Endothelial cell of umbilical vein (primary cell): ENCODE measurements around the gene HEATR1. TPM values are rescaled to one million over a fixed set of nuclear protein-coding genes. Genes with fewer than 3 reads are reported as not detected.

Experiments used
- BruUV-seq: library from RNA; stranded (reverse); fragments of 400-500 nt; replicated peaks from 2 replicates; lab custom pipeline; 2021; lab: Mats Ljungman, UMichigan
- CTCF ChIA-PET: fragments of 300-600, 350-600 bp; sonication (Branson Sonifier 250); formaldehyde crosslinking; loops from one replicate; lab custom pipeline; 2021; ENCODE audit warnings: antibody characterized with exemption, inconsistent platforms; lab: Charles Lee
- POLR2A ChIA-PET: fragments of 300-600, 350-600 bp; sonication (Branson Sonifier 250); formaldehyde crosslinking; loops from one replicate; lab custom pipeline; 2021; ENCODE audit warnings: antibody characterized with exemption, inconsistent platforms; lab: Charles Lee
- DNase-seq: peaks from one replicate; pipeline ENCODE4 v3.0.0-alpha.2; 2011; ENCODE audit warnings: low read depth, low spot score
- FAIRE-seq: peaks from 2 replicates; lab custom pipeline; 2011; peaks lifted over from hg19 to GRCh38; lab: Jason Lieb, UNC
- H2AFZ ChIP-seq: 2 replicates; pipeline ENCODE4 v1.6.0; 2012; ENCODE audit warnings: low read depth, low read length, control low read depth, inconsistent platforms
- H3K27ac ChIP-seq: 2 replicates; pipeline ENCODE4 v1.5.1; 2011; ENCODE audit warnings: low read depth, mild to moderate bottlenecking, control low read depth, low read length, moderate library complexity; ENCODE audit not compliant: insufficient read depth
- H3K27me3 ChIP-seq, 2 experiments: 2 replicates each; pipeline versions ENCODE4 v1.6.0 to v1.6.1; 2011; ENCODE audit warnings: low read length in 2 of 2, mixed read lengths in 1 of 2; ENCODE audit not compliant: control insufficient read depth in 2 of 2, insufficient read depth in 2 of 2
- H3K36me3 ChIP-seq, 2 experiments: 2 replicates in 1 of 2; 3 replicates in 1 of 2; pipeline ENCODE4 v1.5.1; 2011; ENCODE audit warnings: low read length in 2 of 2, mild to moderate bottlenecking in 1 of 2, moderate library complexity in 1 of 2; ENCODE audit not compliant: control insufficient read depth in 2 of 2, insufficient read depth in 2 of 2; ENCODE audit errors: extremely low read depth in 1 of 2
- H3K4me1 ChIP-seq: 3 replicates; pipeline ENCODE4 v1.5.1; 2011; ENCODE audit warnings: mild to moderate bottlenecking, low read length; ENCODE audit not compliant: control insufficient read depth, insufficient read depth; ENCODE audit errors: extremely low read depth
- H3K4me2 ChIP-seq: 2 replicates; pipeline ENCODE4 v1.6.1; 2011; ENCODE audit warnings: low read length, control low read depth, mixed read lengths; ENCODE audit not compliant: insufficient read depth
- H3K4me3 ChIP-seq, 3 experiments: fragments of 200-600 bp in 1 of 3; sonication (generic), shearing (Covaris generic) in 1 of 3; replicated peaks in 1 of 3; 2 replicates each; pipeline ENCODE4 v1.5.1; 2011 to 2016; ENCODE audit warnings: control low read depth in 3 of 3, low read length in 3 of 3, mild to moderate bottlenecking in 2 of 3, inconsistent platforms in 1 of 3, low read depth in 1 of 3, moderate library complexity in 1 of 3; ENCODE audit not compliant: insufficient read depth in 1 of 3
- H3K79me2 ChIP-seq: 2 replicates; pipeline ENCODE4 v1.6.0; 2012; ENCODE audit warnings: low read length, inconsistent platforms; ENCODE audit not compliant: control insufficient read depth, insufficient read depth
- H3K9ac ChIP-seq: replicated peaks from 2 replicates; pipeline ENCODE3; 2011; ENCODE audit warnings: low read length, control low read depth; ENCODE audit not compliant: insufficient read depth; ENCODE audit errors: extremely low read depth
- H3K9me1 ChIP-seq: replicated peaks from 3 replicates; pipeline ENCODE4 v1.6.0; 2011; ENCODE audit warnings: mild to moderate bottlenecking, low read length; ENCODE audit not compliant: control insufficient read depth, insufficient read depth; ENCODE audit errors: extremely low read depth
- H3K9me3 ChIP-seq: replicated peaks from 2 replicates; pipeline ENCODE4 v1.5.1; 2012; ENCODE audit warnings: low read length, inconsistent platforms; ENCODE audit not compliant: control insufficient read depth, insufficient read depth
- H4K20me1 ChIP-seq: replicated peaks from 2 replicates; pipeline ENCODE3; 2011; ENCODE audit warnings: mild to moderate bottlenecking, low read length; ENCODE audit not compliant: control insufficient read depth, insufficient read depth; ENCODE audit errors: extremely low read depth
- EZH2 ChIP-seq: IDR thresholded peaks from 2 replicates; pipeline ENCODE4 v1.6.1; 2012; ENCODE audit warnings: borderline replicate concordance, low read depth, mild to moderate bottlenecking, moderate library complexity, low read length, inconsistent platforms; ENCODE audit not compliant: severe bottlenecking
- FOS ChIP-seq: IDR thresholded peaks from 2 replicates; pipeline ENCODE4 v1.6.1; 2011; ENCODE audit warnings: mild to moderate bottlenecking, low read length, moderate library complexity, borderline replicate concordance; ENCODE audit not compliant: insufficient read depth
- GATA2 ChIP-seq: IDR thresholded peaks from 2 replicates; pipeline ENCODE4 v1.7.0; 2011; ENCODE audit warnings: low read depth, mild to moderate bottlenecking, moderate library complexity, mixed read lengths, low read length; ENCODE audit not compliant: insufficient read length, insufficient read depth
- JUN ChIP-seq: IDR thresholded peaks from 2 replicates; pipeline ENCODE4 v1.6.1; 2011; ENCODE audit warnings: borderline replicate concordance, low read depth; ENCODE audit not compliant: insufficient read length, insufficient read depth
- MYC ChIP-seq: IDR thresholded peaks from one replicate; pipeline ENCODE4 v1.6.1; 2011; ENCODE audit warnings: mild to moderate bottlenecking, low read depth, low read length
- POLR2A ChIP-seq: IDR thresholded peaks from 2 replicates; pipeline ENCODE4 v1.6.1; 2012; ENCODE audit warnings: low read depth, mild to moderate bottlenecking, control low read depth, low read length
- POLR2AphosphoS5 ChIP-seq: IDR thresholded peaks from 2 replicates; pipeline ENCODE4 v1.6.1; 2012; ENCODE audit warnings: low read depth, mild to moderate bottlenecking, control low read depth, low read length, moderate library complexity; ENCODE audit not compliant: insufficient read depth
- dilution Hi-C: fragments of 300-500 bp; cut with MboI; formaldehyde crosslinking; loops from one replicate; pipeline ENCODE4 v1.15.0; 2019; ENCODE audit warnings: low sequenced_read_pairs; ENCODE audit not compliant: extremely low pct_ligation_motif_present
- intact Hi-C: fragments of 100-400 bp; cut with micrococcal nuclease; formaldehyde crosslinking; loops from one replicate; pipeline ENCODE4 v1.10.0; 2022
- polyA plus RNA-seq, 4 experiments: library from polyadenylated mRNA; depleted of rRNA in 3 of 4; stranded (reverse) in 3 of 4; unstranded in 1 of 4; fragments of >200 nt; gene quantifications; 2 replicates each; pipeline versions ENCODE4 v1.2.1 to v1.2.3, GENCODE V29; 2011 to 2012; ENCODE audit warnings: missing spikeins in 1 of 4
- total RNA-seq: library from RNA; stranded (reverse); gene quantifications from 2 replicates; pipeline ENCODE4 v1.2.3, GENCODE V29; 2021
- TF ChIP-seq, protein P1 (sequence below): IDR thresholded peaks from 2 replicates; pipeline ENCODE4 v1.6.1; 2011; ENCODE audit not compliant: insufficient read depth, insufficient read length
- TF ChIP-seq, protein P2 (sequence below), 2 donors: IDR thresholded peaks; 1 replicate in 1 of 2; 2 replicates in 1 of 2; pipeline ENCODE4 v1.5.1; 2011; ENCODE audit warnings: low read length in 2 of 2, mild to moderate bottlenecking in 2 of 2, moderate library complexity in 2 of 2, control low read depth in 1 of 2, inconsistent platforms in 1 of 2, low read depth in 1 of 2; ENCODE audit not compliant: insufficient read depth in 1 of 2; ENCODE audit errors: extremely low read depth in 1 of 2

HEATR1 gene
- total and polyA plus RNA-seq, 2 donors (not counting 3 experiments of a cell fraction or from before 2014, with no cell fraction given), result 8.4 to 62.0 TPM

DNA sequence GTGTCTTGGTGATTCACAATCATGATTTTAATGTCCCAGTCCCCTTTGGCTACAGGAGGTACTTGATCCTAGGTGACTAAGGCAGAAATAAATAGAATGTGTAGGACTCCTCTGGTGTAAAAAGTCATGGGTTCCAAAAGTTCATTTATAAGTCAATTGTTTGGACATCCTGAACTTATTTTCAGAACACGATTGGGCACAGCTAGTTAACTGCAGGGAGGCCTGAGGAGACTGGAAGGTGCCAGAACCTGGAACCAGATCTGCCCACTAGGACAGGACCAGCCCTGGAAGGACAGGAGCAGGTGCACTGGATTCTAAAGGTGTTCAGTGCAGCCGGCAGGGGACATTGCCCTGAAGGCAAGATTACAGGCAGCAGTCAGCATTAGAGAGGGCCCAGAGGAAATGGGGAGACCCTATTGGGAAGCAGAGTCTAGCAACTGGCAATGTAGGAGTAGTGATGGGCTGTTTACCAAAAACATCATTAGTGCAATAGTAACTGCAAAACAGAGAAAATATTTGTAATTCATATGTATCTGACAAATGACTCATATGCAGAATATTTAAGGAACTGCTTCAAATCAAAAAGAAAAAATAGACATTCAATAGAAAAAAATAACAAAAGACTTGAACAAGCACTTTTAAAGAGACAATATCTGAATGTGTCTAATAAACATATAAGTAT is 23.6 kb upstream of the HEATR1 start:
- TF ChIP-seq POLR2A (no peak), MYC (no peak), EZH2 (no peak), FOS (no peak), JUN (no peak), POLR2AphosphoS5 (no peak), GATA2 (no peak)
- TF ChIP-seq, protein P1, sequence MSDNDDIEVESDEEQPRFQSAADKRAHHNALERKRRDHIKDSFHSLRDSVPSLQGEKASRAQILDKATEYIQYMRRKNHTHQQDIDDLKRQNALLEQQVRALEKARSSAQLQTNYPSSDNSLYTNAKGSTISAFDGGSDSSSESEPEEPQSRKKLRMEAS, result no peak
- TF ChIP-seq, protein P2, sequence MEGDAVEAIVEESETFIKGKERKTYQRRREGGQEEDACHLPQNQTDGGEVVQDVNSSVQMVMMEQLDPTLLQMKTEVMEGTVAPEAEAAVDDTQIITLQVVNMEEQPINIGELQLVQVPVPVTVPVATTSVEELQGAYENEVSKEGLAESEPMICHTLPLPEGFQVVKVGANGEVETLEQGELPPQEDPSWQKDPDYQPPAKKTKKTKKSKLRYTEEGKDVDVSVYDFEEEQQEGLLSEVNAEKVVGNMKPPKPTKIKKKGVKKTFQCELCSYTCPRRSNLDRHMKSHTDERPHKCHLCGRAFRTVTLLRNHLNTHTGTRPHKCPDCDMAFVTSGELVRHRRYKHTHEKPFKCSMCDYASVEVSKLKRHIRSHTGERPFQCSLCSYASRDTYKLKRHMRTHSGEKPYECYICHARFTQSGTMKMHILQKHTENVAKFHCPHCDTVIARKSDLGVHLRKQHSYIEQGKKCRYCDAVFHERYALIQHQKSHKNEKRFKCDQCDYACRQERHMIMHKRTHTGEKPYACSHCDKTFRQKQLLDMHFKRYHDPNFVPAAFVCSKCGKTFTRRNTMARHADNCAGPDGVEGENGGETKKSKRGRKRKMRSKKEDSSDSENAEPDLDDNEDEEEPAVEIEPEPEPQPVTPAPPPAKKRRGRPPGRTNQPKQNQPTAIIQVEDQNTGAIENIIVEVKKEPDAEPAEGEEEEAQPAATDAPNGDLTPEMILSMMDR (IDR thresholded peaks at IDR 0.05; ENCODE audit: extremely low read depth in 1 of 2, insufficient read depth in 1 of 2, low read depth in 1 of 2, low read length in 2 of 2), result no peak
- Histone ChIP-seq H3K4me1 (peaks cover 13% of the 10 kb centered on the region), H3K9ac (no peak overlapping the region), H3K79me2 (no peaks in the 10 kb centered on the region), H3K27me3 (no peaks in the 10 kb centered on the region), H3K9me1 (no peaks in the 10 kb centered on the region), H3K9me3 (no peaks in the 10 kb centered on the region), H3K4me2 (no peak overlapping the region), H4K20me1 (no peaks in the 10 kb centered on the region), H3K27ac (no peak overlapping the region), H3K36me3 (no peaks in the 10 kb centered on the region), H2AFZ (peak overlapping the region; percentile 31), H3K4me3 (no peak overlapping the region)
- dilution Hi-C loops, result no loop called here
- CTCF ChIA-PET, result no interaction called here
- DNase-seq (no peak), FAIRE-seq (no peak)
- BruUV-seq, result no TSS peak
- intact Hi-C loops, result no loop called here
- POLR2A ChIA-PET, result no interaction called here
